IPS-18c (cell line): ENCODE measurements around the gene DHRS7.
A peak's percentile ranks its signal among the peaks of the same experiment; 100 is the strongest.

ENCODE experiments used
- H3K4me3 ChIP-seq: 2 replicates; pipeline ENCODE4 v1.7.0; 2013; ENCODE audit warnings: low read depth, mild to moderate bottlenecking, low read length, moderate library complexity; ENCODE audit not compliant: insufficient read depth
- H3K9me3 ChIP-seq: one replicate; pipeline ENCODE4 v1.6.1; 2013; ENCODE audit warnings: mild to moderate bottlenecking, low read length, moderate library complexity; ENCODE audit not compliant: control insufficient read depth, insufficient read depth

The DHRS7 gene

DNA sequence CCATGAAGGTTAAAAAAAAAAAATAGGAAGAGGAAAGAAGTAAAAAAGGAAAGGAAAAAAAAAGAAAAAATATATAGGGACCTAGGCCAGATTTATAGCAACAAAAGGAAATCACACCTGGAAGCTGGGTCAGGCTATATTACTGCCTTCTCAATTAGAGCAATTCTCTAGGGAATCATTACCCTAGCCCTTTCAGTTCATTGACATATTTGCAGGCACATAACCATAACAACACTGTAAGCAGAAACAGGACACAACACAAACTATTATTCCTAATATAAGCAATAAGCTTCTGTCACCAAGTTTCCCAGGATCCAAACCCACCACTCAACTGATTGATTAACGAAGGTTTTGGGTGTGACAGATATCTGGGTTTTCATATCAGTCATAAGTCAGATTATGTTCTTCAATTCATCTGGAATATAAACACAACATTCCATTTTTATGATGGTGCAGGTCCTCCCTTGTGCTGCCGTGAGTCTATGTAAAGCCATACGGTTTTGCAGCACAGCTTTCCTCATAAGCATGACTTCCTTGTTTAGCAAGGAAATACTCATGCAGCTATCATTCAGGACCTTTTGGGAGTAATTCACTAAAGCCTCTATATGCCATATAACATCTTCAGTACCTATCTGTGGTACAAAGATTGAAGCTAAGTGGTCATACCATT is 69.3 kb downstream of the DHRS7 start:
- Histone ChIP-seq H3K9me3 (no peaks in the 10 kb centered on the region), H3K4me3 (no peak overlapping the region)

- Histone ChIP-seq H3K4me3 (no peak overlapping the region), H3K9me3 (no peaks in the 10 kb centered on the region)
Measured at GRCh38 chr14:60095231-60095630, 70.0 kb downstream of the DHRS7 start.

DNA sequence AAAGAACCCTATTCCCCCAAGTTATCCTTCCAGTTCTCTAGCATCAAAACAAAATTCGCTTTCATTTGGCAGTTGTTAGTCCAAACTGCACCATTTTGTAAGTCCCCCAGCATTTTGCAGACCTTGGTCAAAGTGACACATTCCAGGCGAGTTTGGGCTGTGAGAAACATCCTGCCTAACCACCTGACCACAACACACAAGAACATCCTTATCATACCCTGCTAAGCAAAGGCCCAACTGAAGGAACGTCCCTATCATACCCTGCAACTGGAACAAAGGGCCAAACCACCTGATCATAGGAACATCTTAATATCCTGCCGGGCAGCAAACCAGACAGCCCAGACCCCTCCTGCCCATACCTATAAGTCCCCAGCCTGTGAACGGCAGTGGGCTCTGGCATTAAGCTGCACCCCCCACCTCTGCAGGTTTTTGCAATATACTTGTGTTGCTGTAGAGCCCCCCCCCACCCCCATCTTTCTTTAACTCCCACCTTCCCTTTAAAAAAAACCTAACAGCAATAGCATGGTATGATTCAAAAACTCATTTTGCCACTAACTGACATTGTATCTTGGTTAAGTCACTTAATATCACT is 70.8 kb downstream of the DHRS7 start:
- Histone ChIP-seq H3K4me3 (peak overlapping the region; percentile 2; the same call in 1 of the 2 replicates), H3K9me3 (no peaks in the 10 kb centered on the region)
